K562 (cell line): ENCODE data around the gene JDP2.

Experiments used
- BRCA1 ChIP-seq, 2 experiments: fragments of 450-650 bp in 1 of 2; sonication (generic) in 1 of 2; formaldehyde crosslinking in 1 of 2; IDR thresholded peaks; 2 replicates each; pipeline versions ENCODE4 v1.5.0 to v1.6.1; 2017 to 2020; ENCODE audit warnings: mild to moderate bottlenecking in 1 of 2, missing genetic modification reagents in 1 of 2
- KDM1A ChIP-seq, 2 experiments: fragments of 450-650 bp; IDR thresholded peaks; 2 replicates each; pipeline ENCODE4 v1.6.1; 2016; ENCODE audit warnings: mild to moderate bottlenecking in 2 of 2
- MAX ChIP-seq: sonication (generic); formaldehyde crosslinking; IDR thresholded peaks from 2 replicates; pipeline ENCODE4 v1.9.0; 2022; ENCODE audit warnings: mild to moderate bottlenecking, missing genetic modification reagents

DNA sequence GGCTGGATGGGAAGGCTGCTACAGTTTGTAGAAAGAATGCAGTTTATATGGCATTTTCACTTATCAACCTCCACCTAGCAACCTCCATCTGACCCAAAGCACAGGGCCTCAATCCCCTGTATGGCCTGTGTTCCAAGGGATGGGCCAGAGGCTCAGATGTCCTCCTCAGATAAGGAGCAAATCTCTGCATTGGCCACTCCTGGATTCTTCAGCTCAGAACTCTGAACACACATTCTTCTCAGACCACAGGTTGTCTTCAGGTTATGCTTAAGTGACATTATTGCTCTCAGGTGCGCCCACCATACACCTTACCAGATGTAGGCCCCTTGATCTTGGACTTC is 47.9 kb upstream of the JDP2 start:
- TF ChIP-seq MAX, result no peak
- no peak for TF ChIP-seq KDM1A (IDR thresholded peaks at IDR 0.05)
- TF ChIP-seq BRCA1 (IDR thresholded peaks at IDR 0.05), result no peak
- TF ChIP-seq BRCA1 (CRISPR knock-in tag; IDR thresholded peaks at IDR 0.05), result no peak
